ENCODE results near the gene NOA1. TPM values are rescaled to one million over a fixed set of nuclear protein-coding genes. Genes with fewer than 3 reads are reported as not detected.

Gene NOA1
- polyA plus RNA-seq, 3 donors: 10.4 to 12.6 (median 11.5) TPM

DNA sequence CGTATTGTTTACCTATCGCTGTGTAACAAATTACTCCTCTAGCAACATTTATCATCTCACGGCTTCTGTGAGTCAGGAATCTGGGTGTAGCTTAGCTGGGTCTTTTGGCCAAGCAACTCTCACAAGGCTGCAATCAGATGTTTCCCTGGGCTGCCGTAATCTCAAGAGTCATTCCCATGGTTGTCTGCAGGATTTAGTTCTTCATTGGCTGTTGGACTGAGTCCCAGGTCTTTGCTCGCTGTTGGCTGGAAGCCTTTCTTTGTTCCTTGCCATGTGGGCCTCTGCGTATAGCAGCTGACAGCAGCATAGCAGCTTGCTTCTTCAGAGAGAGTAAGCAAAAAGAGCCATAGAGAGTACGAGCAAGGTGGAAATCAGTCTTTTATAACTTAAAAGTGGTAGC is 18.1 kb upstream of the NOA1 start:
- intact Hi-C loops (cut with micrococcal nuclease): no loop called here
- Histone ChIP-seq H3K36me3 (replicated peaks in 1 of 2; ENCODE audit: control insufficient read depth in 1 of 2, insufficient read depth in 2 of 2, low read length in 2 of 2) (peaks cover 85 to 98% of the 10 kb centered on the region in 2 donors), H3K27ac (ENCODE audit: low read depth in 1 of 2, low read length in 2 of 2) (no peak overlapping the region), H3K9me3 (replicated peaks in 1 of 2; ENCODE audit: control insufficient read depth in 1 of 2, insufficient read depth in 1 of 2, low read length in 2 of 2) (no peaks in the 10 kb centered on the region), H3K4me2 (replicated peaks; ENCODE audit: extremely low read depth, low read length, poor library complexity, severe bottlenecking) (no peak overlapping the region), H3K79me2 (ENCODE audit: insufficient read depth, low read length) (peaks cover 59% of the 10 kb centered on the region), H3K27me3 (ENCODE audit: control insufficient read depth in 2 of 2, insufficient read depth in 2 of 2, low read length in 2 of 2) (no peaks in the 10 kb centered on the region), H3K4me1 (ENCODE audit: control insufficient read depth in 1 of 2, insufficient read depth in 2 of 2, low read length in 2 of 2) (peaks cover 0 to 3% of the 10 kb centered on the region in 2 donors), H2AFZ (ENCODE audit: insufficient read depth, low read depth, low read length, poor library complexity, severe bottlenecking) (no peak overlapping the region), H3K4me3 (replicated peaks in 1 of 3; ENCODE audit: low read depth in 2 of 3, low read length in 3 of 3) (no peak overlapping the region), H3K9ac (ENCODE audit: insufficient read depth, low read length, poor library complexity, severe bottlenecking) (no peak overlapping the region), H4K20me1 (ENCODE audit: insufficient read depth, low read length) (peaks cover 74% of the 10 kb centered on the region)
- Mint-ChIP-seq H3K27ac (no peak overlapping the region), H3K4me1 (peaks cover 9% of the 10 kb centered on the region), H3K36me3 (peaks cover 77 to 97% of the 10 kb centered on the region in 2 donors), H3K9me3 (no peaks in the 10 kb centered on the region), H3K27me3 (ENCODE audit: low read depth in 3 of 3) (no peaks in the 10 kb centered on the region), H3K4me3 (no peak overlapping the region)
- DNase-seq: no peak
- TF ChIP-seq, protein P1, sequence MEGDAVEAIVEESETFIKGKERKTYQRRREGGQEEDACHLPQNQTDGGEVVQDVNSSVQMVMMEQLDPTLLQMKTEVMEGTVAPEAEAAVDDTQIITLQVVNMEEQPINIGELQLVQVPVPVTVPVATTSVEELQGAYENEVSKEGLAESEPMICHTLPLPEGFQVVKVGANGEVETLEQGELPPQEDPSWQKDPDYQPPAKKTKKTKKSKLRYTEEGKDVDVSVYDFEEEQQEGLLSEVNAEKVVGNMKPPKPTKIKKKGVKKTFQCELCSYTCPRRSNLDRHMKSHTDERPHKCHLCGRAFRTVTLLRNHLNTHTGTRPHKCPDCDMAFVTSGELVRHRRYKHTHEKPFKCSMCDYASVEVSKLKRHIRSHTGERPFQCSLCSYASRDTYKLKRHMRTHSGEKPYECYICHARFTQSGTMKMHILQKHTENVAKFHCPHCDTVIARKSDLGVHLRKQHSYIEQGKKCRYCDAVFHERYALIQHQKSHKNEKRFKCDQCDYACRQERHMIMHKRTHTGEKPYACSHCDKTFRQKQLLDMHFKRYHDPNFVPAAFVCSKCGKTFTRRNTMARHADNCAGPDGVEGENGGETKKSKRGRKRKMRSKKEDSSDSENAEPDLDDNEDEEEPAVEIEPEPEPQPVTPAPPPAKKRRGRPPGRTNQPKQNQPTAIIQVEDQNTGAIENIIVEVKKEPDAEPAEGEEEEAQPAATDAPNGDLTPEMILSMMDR (IDR thresholded peaks at IDR 0.05): no peak
- WGBS (ENCODE audit: insufficient coverage): 96% methylated on average over 4 of the region's 7 CpGs

DNA sequence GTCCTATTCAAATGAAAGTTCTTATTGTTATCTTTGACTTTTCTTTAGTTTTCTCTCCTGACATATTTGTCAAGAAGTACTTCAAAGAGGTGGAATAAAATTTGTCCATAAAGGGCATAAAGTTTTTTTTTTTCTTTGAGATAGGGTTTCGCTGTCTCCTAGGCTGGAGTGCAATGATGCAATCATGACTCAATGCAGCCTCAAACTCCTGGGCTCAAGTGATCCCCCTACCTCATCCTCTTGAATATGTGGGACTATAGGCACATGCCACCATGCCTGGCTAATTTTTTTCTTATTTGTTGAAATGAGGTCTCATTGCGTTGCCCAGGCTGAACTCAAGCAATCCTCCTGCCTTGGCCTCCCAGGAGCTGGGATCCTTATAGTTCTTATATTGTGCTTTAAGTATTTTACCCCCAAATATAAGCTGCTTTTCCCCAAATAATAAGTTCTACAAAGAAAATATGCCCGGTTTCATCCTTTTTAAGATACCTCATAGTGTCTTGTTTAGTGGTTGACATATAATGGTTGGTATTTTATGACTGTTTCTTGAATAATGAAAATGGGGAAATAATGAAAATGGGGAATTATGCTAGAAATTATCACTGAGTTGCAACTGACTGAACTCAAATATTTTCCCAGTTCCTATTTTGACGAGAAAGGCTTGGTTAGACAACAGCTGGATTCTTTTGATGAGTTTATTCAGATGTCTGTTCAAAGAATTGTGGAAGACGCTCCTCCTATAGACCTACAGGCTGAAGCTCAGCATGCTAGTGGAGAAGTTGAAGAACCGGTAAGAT is 12.9 kb upstream of the NOA1 start:
- peak in 2 of 3 donors; percentile 5 to 55 for DNase-seq
- Mint-ChIP-seq H3K9me3 (no peaks in the 10 kb centered on the region), H3K4me1 (peaks cover 22% of the 10 kb centered on the region), H3K27ac (peak overlapping the region; percentile 12 to 78 (median 54)), H3K4me3 (no peak overlapping the region), H3K27me3 (ENCODE audit: low read depth in 3 of 3) (no peaks in the 10 kb centered on the region), H3K36me3 (peaks cover 73 to 87% of the 10 kb centered on the region in 2 donors)
- H2AFZ ChIP-seq (ENCODE audit: insufficient read depth, low read depth, low read length, poor library complexity, severe bottlenecking): no peak overlapping the region
- intact Hi-C loops (cut with micrococcal nuclease): no loop called here
- no peaks in the 10 kb centered on the region for H3K27me3 ChIP-seq (ENCODE audit: control insufficient read depth in 2 of 2, insufficient read depth in 2 of 2, low read length in 2 of 2)
- no CpG with 5 or more reads among the region's 6 CpGs for WGBS (ENCODE audit: insufficient coverage)
- peaks cover 95% of the 10 kb centered on the region for H4K20me1 ChIP-seq (ENCODE audit: insufficient read depth, low read length)
- peaks cover 88% of the 10 kb centered on the region for H3K79me2 ChIP-seq (ENCODE audit: insufficient read depth, low read length)
- TF ChIP-seq, protein P1 (IDR thresholded peaks at IDR 0.05): no peak
- no peak overlapping the region for H3K4me3 ChIP-seq (replicated peaks in 1 of 3; ENCODE audit: low read depth in 2 of 3, low read length in 3 of 3)
- H3K36me3 ChIP-seq (replicated peaks in 1 of 2; ENCODE audit: control insufficient read depth in 1 of 2, insufficient read depth in 2 of 2, low read length in 2 of 2): peaks cover 70 to 92% of the 10 kb centered on the region in 2 donors
- H3K4me2 ChIP-seq (replicated peaks; ENCODE audit: extremely low read depth, low read length, poor library complexity, severe bottlenecking): no peak overlapping the region
- H3K4me1 ChIP-seq (ENCODE audit: control insufficient read depth in 1 of 2, insufficient read depth in 2 of 2, low read length in 2 of 2): peaks cover 6 to 8% of the 10 kb centered on the region in 2 donors
- H3K27ac ChIP-seq (ENCODE audit: low read depth in 1 of 2, low read length in 2 of 2): peak overlapping the region in 1 of 2 donors; percentile 50
- no peak overlapping the region for H3K9ac ChIP-seq (ENCODE audit: insufficient read depth, low read length, poor library complexity, severe bottlenecking)
- no peaks in the 10 kb centered on the region for H3K9me3 ChIP-seq (replicated peaks in 1 of 2; ENCODE audit: control insufficient read depth in 1 of 2, insufficient read depth in 1 of 2, low read length in 2 of 2)

All from CD14-positive monocyte (primary cell).